CD1c-positive myeloid dendritic cell (primary cell): ENCODE measurements around the gene ZNF503.
A peak's percentile ranks its signal among the peaks of the same experiment; 100 is the strongest.
"Not testable (repeated sequence)": the region's sequence is repeated elsewhere in the genome, so short reads cannot be mapped to it uniquely, and the experiment has no call there.

Experiments used
- DNase-seq: peaks from one replicate; pipeline ENCODE4 v3.0.0-alpha.2; 2016; ENCODE audit errors: extremely low spot score

ZNF503 gene

GRCh38 chr10:75395066-75395931 is 6.3 kb downstream of the ZNF503 start:
- peak; percentile 63 for DNase-seq

DNA sequence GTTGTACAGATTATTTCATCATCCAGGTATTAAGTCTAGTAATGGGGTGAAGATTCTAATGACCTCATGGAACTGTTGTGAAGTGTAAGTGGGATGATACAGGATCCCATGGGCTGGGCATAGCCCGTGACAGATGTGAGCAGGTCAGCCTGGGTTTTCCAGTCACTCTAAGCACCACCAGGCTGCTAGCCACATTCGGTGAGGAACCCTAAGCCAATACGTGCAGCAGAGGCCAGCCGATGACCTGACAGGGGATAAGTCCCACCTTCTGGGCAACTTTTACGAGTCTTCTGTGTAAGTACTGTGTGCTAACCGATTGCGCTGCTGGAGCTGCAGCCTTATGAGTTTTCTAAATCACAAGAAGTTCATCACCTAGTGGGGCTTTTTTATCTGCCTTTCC is 7.3 kb downstream of the ZNF503 start:
- no peak for DNase-seq

GRCh38 chr10:75392744-75393143 is 8.8 kb downstream of the ZNF503 start:
- no peak for DNase-seq

GRCh38 chr10:75392271-75392670 is 9.3 kb downstream of the ZNF503 start:
- DNase-seq: no peak

GRCh38 chr10:75390178-75390577 is 11.4 kb downstream of the ZNF503 start:
- DNase-seq: no peak

GRCh38 chr10:75388082-75388481 is 13.5 kb downstream of the ZNF503 start:
- no peak for DNase-seq

DNA sequence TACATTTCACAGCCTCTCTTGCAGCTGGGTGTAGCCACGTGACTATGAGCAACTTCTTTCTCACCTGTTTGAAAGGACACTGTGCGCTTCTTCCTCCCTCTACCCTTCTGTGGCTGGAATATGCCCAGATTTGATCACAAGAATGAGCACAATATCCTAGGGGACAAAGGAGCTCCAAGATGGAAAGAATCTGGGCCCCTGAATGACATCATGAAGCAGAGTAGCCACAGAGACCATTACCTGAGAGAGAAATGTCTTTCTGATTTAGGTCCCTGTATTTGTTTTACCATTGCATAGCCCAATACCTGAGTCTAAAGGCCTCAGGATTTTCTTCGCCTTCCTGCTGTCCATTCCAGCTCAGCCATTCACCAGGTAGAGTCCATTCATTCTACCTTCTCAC is 15.4 kb downstream of the ZNF503 start:
- no peak for DNase-seq

DNA sequence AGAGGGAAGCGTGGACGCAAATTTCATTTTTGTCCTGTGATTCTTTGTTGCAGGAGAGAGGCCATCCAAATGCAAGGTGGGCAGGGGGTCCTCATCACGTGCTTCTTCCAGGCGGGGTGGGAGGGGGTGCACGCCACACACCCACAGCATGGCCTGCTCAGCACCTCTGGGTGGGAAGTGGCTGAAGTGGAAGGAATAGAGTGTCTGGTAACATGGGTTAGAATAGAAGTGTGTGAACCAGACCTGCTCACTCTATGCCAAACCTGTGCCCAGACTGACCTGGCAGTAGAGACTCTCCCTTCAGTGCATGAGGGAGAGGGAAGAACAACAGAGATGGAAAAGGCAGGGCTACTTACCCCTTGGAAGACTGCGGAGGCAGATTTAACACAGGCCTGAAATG is 21.7 kb downstream of the ZNF503 start:
- DNase-seq: no peak

DNA sequence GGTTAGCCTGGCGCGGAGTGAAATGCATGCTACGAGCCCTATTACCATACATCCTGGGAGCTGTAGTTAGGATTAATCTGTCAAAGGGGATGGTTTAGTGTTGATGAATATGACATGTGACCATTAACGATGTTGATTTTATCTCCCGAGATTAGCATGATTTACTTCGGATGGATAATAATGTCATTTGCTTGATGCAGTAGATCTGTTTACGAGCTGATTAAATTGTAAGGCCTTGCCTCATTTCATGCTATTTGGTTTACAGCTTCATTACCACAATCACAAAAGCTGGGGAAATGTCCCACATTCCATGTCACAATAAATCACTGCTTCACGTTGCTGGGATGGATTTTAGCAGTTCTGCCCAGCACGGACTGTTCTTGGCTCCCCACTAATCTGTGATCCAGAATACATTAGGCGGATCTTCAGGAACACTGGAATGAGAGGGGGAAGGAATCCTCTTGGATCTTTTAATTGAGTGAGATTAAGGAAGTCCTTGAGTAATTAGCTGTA is 22.3 kb downstream of the ZNF503 start:
- no peak for DNase-seq

DNA sequence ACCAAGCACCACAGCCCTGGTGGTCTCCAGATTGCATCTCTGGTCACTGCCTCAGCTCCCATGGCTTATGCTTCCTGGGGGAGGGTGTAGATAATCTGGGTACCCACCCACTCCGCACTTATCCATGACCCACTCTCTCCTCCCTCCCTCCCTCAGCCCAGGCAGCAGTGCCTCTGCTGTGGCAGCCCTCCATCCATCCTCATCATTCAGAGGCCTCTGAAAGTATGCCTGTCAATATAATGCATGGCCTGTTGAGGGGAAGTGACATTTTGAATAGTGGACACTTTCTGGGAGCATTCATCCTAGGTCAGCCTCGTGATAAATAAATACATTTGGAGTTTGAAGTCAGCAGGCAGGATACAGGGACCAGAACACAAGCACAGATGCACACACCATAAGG is 23.2 kb downstream of the ZNF503 start:
- DNase-seq: no peak

DNA sequence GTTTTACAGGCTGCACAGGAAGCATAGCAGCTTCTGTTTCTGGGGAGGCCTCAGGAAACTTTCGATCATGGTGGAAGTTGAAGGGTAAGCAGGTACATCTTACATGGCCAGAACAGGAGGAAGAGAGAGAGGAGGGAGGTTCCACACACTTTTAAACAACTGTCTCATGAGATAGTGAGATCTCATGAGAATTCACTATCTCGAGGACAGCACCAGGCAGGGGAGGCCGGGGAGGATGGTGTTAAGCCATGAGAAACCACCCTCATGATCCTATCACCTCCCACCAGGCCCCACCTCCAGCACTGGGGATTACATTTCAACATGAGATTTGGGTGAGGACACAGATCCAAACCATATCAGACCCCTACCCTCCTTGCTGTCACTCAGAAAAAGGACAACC is 23.7 kb downstream of the ZNF503 start:
- DNase-seq: no peak

DNA sequence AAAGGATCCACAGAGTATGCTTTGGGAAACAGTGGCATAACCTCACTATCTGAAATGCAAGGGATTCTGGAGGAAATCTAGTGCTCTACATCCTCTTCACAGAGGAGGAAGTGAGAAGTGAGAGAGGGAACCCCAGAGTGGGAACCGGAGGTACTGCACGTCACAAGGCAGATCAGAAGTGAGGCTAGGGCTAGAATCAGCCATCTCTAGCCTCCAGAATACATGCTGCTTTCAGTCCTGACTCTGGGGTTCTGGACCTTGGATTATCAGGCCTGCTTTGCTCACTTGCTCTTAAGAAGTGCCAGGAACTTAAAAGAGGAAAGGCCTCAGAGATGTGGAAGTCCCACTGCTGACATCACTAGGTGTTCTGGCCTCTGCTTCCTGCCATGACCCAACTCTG is 25.7 kb downstream of the ZNF503 start:
- DNase-seq: peak; percentile 87

DNA sequence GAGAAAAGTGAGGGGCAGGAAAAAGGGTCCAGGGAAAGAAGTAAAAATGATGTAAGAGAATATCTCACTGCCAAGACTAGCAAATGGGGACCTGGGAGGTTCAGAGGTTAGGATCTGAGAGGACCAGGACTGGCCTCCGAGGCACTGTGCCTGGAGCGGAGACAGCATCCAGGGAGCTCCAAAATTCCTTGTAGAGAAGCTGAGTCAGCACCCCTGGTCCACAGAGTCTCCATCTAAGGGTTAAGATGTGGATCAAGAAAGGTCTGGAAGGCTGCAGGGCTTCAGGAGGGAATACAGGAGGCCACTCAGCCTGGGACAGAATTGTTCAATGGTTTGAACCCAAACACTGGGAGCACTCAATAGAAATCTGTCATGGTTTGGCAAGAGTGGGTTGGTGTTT is 30.6 kb downstream of the ZNF503 start:
- DNase-seq: no peak

DNA sequence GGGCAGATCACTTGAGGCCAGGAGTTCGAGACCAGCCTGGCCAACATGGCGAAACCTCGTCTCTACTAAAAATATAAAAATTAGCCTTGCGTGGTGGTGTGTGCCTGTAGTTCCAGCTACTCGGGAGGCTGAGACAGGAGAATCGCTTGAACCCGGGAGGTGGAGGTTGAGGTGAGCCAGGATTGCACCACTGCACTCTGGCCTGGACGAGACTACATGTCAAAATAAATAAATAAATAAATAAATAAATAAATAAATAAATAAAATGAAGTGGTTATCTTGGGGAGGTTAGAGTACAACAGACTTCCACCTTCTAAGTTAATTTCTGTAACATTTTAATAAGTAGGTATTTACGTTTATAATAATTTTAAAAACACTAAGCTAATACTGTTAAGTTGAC is 31.7 kb downstream of the ZNF503 start:
- not testable (repeated sequence) for DNase-seq

GRCh38 chr10:75367901-75368300 is 33.7 kb downstream of the ZNF503 start:
- DNase-seq: no peak

- DNase-seq: peak; percentile 5
These were observed 34.5 kb downstream of the ZNF503 start for GRCh38 chr10:75367021-75367487.

- no peak for DNase-seq
These were observed 38.1 kb downstream of the ZNF503 start for GRCh38 chr10:75363431-75363830.

- DNase-seq: not testable (repeated sequence)
These were observed 41.7 kb downstream of the ZNF503 start for GRCh38 chr10:75359876-75360275.

DNA sequence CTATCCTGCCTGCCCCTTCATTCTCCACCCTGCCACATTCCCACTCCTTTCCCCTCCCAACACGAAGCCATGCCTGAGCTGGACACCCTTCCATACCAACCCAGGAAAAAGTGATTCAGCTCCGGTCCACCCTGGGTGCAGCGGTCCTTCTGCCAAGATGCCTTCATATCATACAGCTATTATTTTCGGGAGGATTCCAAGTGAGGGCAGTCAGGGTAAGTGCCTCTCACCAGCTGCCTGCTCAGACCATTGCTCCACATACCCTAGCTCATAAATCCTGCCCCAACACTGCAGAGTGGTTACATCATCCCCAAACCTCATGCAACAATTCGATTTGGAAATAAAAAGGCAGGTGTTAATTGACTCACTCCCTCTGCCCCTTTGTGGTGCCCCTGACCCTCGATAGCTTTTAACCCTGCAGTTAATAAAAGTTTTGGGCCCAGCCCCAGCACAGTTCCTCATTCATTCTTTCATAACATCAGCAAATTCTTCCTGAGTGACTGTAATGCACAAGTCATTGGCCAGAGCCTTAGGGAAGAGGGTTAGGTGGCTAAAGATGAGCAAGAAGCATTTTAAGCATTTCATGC is 42.6 kb downstream of the ZNF503 start:
- peak; percentile 30 for DNase-seq

GRCh38 chr10:75358132-75358531 is 43.4 kb downstream of the ZNF503 start:
- DNase-seq: no peak

DNA sequence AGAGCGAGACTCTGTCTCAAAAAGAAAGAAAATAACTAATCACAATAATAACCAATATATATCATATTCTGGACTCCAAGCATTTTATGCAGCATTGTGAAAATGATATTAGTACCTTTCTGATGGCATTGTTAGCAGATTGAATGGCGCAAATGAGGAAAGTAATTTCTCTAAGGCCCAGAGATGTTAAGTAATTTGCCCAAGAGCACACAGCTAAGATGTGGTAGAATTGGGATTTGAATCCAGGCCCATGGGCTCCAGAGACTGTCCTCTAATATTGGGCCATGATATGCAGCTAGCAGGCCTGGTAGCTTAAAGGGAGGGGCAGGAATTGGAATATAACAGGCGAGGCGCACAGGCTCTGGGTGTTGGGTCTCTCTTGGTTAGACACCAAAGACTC is 44.1 kb downstream of the ZNF503 start:
- no peak for DNase-seq

GRCh38 chr10:75356484-75356883 is 45.1 kb downstream of the ZNF503 start:
- DNase-seq: no peak

DNA sequence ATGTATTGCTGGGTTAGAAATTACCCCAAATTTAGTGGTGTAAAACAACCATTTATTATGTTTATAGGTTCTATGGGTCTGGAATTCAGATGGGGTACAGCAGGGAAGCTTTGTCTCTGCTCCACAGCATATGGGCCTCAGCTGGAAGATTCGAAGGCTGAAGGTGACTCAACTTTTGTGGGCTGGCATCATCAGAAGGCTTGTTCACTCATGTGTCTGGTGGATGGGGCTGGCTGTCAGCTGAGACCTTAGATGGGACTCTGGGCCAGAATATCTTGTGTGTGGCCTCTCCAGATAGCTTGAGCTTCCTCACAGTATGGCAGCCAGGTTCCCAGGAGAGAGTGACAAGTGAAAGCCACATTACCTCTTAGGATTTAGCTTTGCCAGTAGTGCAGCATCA is 45.9 kb downstream of the ZNF503 start:
- DNase-seq: no peak
